Stomach smooth muscle (tissue), 2 donors: Measurements from ENCODE around the gene WDR43.

Experiments
- H3K27ac ChIP-seq: one replicate; pipeline ENCODE4 v1.7.0; 2013; ENCODE audit warnings: mild to moderate bottlenecking, low read length, inconsistent platforms
- H3K27me3 ChIP-seq, 2 donors: one replicate each; pipeline ENCODE4 v1.7.0; 2013; ENCODE audit warnings: low read length in 2 of 2; ENCODE audit not compliant: insufficient read depth in 2 of 2, control insufficient read depth in 1 of 2
- H3K36me3 ChIP-seq, 2 donors: one replicate each; pipeline ENCODE4 v1.7.0; 2013; ENCODE audit warnings: low read length in 2 of 2; ENCODE audit not compliant: control insufficient read depth in 2 of 2, insufficient read depth in 2 of 2
- H3K4me1 ChIP-seq: one replicate; pipeline ENCODE4 v1.7.0; 2013; ENCODE audit warnings: low read length; ENCODE audit not compliant: control insufficient read depth, insufficient read depth
- H3K4me3 ChIP-seq, 2 donors: one replicate each; pipeline ENCODE4 v1.7.0; 2013; ENCODE audit warnings: low read length in 2 of 2
- H3K9ac ChIP-seq, 2 donors: one replicate each; pipeline ENCODE4 v1.7.0; 2013; ENCODE audit warnings: low read length in 2 of 2, mild to moderate bottlenecking in 1 of 2
- H3K9me3 ChIP-seq, 2 donors: one replicate each; pipeline ENCODE4 v1.7.0; 2013; ENCODE audit warnings: low read length in 2 of 2; ENCODE audit not compliant: control insufficient read depth in 2 of 2
- donor health status: healthy.
- donor health status: Pancreatic carcinoma.

Gene WDR43

GRCh38 chr2:28908172-28908571 is 13.7 kb downstream of the WDR43 start:
- no peak overlapping the region for H3K4me3 ChIP-seq
- no peak overlapping the region for H3K27ac ChIP-seq
- no peaks in the 10 kb centered on the region for H3K9me3 ChIP-seq
- no peaks in the 10 kb centered on the region for H3K4me1 ChIP-seq
- H3K9ac ChIP-seq, result no peak overlapping the region
- no peaks in the 10 kb centered on the region for H3K27me3 ChIP-seq
- H3K36me3 ChIP-seq, result peaks cover 19 to 32% of the 10 kb centered on the region in 2 donors

DNA sequence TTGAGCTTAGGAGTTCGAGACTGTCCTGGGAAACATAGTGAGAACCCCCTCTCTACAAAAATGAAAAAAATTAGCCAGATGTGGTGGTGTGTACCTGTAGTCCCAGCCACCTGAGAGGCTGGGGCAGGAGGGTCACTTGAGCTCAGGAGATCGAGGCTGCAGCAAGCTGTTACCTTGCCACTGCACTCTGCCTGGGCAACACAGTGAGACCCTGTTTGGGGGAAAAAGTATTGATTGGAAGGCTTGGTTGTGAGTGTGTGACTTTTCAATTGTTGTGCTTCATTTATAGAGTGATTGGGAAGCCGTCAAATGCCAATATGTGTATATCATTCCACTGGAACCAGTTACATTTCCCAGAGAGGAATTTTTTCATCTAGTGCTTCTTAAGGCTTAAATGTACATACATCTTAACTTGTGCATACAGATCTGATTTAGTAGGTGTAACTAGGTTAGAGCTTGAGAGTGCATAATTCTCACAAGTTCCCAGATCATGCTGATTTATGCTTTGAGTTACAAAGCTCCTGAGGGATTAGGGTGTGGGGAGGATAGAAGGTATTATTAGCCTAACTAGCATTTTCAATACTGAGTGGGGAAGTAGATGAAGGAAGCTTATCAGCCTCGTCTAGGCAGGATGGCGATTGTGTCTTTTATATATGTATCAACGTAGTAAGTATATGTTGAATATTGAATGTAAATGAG is 15.3 kb downstream of the WDR43 start:
- Histone ChIP-seq H3K27ac (no peak overlapping the region), H3K4me1 (no peaks in the 10 kb centered on the region), H3K9me3 (no peaks in the 10 kb centered on the region), H3K9ac (no peak overlapping the region), H3K36me3 (peaks cover 25 to 41% of the 10 kb centered on the region in 2 donors), H3K4me3 (no peak overlapping the region), H3K27me3 (no peaks in the 10 kb centered on the region)

DNA sequence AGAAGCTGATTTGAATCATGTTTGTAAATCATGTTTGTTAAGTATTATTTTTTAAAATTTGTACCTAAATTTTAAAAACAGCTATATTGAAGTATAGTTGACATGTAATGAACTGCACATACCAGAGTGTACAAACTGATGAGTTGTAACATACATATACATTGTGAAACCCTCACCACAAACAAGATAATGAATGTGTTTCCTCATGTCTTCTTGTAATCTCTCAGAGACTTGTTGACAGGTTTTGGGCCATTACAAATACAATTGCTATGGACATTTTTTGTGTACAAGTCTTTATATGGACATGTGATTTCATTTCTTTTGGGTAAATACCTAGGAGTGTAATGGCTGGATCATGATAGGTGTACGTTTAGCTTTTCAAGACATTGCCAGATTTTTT is 21.5 kb downstream of the WDR43 start:
- no peaks in the 10 kb centered on the region for H3K27me3 ChIP-seq
- peaks cover 12 to 16% of the 10 kb centered on the region in 2 donors for H3K36me3 ChIP-seq
- H3K4me3 ChIP-seq, result no peak overlapping the region
- no peak overlapping the region for H3K9ac ChIP-seq
- H3K9me3 ChIP-seq, result no peaks in the 10 kb centered on the region
- no peaks in the 10 kb centered on the region for H3K4me1 ChIP-seq
- no peak overlapping the region for H3K27ac ChIP-seq

DNA sequence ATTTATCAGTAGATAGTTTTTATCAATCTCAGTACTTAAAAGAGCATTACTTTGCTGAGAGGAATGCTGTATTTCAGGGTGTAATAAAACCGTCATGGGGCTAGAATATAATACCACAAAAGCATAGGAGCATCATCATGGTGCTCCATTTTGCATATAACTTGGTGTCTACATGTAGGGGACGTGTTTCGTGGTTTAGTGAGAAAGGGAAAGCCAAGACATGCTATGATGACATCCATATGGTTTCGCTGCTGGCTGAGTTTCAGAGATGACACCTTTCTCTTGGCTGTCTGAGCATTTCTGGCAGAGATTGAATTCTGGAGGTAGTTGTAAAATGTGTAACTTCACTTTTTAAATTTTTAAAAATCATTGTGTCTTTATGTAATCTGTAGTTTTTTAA is 32.4 kb downstream of the WDR43 start:
- Histone ChIP-seq H3K4me3 (no peak overlapping the region), H3K9me3 (no peaks in the 10 kb centered on the region), H3K27me3 (no peaks in the 10 kb centered on the region), H3K9ac (no peak overlapping the region), H3K36me3 (peaks cover 37 to 42% of the 10 kb centered on the region in 2 donors), H3K27ac (no peak overlapping the region), H3K4me1 (no peaks in the 10 kb centered on the region)

- Histone ChIP-seq H3K4me3 (no peak overlapping the region), H3K4me1 (no peaks in the 10 kb centered on the region), H3K9ac (no peak overlapping the region), H3K27me3 (no peaks in the 10 kb centered on the region), H3K27ac (no peak overlapping the region), H3K36me3 (peaks cover 32 to 39% of the 10 kb centered on the region in 2 donors), H3K9me3 (no peaks in the 10 kb centered on the region)
These were observed 33.0 kb downstream of the WDR43 start for GRCh38 chr2:28927469-28927868.

DNA sequence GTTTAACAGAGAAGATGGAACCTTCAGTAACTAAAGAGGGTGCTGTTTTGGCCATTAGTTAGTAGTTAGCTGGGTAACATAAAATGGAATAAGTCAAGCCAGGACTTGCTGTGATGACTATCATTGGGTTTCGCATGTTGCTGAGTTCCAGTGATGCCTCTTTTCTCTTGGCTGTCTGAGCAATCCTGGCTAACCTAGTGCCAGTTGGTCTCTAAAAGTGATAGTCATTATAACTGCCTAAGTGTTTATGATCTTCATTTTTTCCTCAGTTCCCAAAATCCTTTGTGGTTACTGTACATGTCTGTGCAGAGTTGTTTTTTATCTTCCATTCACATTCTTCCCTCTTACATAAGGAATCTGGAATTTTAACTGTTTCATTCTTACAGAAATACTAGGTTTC is 33.4 kb downstream of the WDR43 start:
- peaks cover 28 to 36% of the 10 kb centered on the region in 2 donors for H3K36me3 ChIP-seq
- H3K27me3 ChIP-seq, result no peaks in the 10 kb centered on the region
- H3K4me3 ChIP-seq, result no peak overlapping the region
- no peaks in the 10 kb centered on the region for H3K4me1 ChIP-seq
- no peaks in the 10 kb centered on the region for H3K9me3 ChIP-seq
- no peak overlapping the region for H3K27ac ChIP-seq
- no peak overlapping the region for H3K9ac ChIP-seq

DNA sequence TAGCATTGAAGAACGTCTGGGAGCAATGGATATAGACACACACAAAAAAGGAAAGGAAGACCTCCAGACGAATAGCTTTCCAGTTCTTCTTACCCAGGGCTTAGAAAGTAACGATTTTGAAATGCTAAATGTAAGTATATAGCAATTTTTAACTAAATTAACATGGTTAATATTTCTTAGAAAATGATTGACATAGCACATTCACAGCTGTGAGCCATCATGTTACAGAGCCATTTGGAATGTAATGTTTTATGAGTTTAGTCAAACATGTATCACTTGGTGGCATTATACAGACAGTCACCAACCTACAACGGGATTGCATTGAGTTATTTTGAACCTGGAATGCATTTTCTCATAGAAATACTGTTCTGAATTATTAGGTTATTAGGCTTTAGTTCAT is 35.1 kb downstream of the WDR43 start:
- Histone ChIP-seq H3K9me3 (no peaks in the 10 kb centered on the region), H3K4me3 (no peak overlapping the region), H3K4me1 (no peaks in the 10 kb centered on the region), H3K36me3 (peaks cover 16 to 31% of the 10 kb centered on the region in 2 donors), H3K27me3 (no peaks in the 10 kb centered on the region), H3K9ac (no peak overlapping the region), H3K27ac (no peak overlapping the region)

DNA sequence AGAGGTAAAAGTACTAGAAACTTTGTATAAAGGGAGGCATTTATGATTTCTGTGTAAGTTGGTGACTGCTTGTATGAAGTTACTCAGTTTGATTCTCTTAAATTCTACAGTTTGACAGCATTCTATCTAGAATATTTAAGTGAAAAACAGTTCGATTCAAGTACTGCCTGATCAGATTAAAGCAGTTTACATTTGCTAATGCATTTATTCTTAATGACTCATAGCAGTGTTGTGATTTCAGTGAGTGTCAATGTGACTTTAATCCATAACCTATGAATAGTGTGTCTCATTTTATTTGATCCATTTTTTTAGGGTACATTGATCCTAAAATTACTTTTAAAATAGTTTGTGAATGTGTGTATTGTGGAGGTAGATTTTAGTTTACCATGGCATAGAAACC is 35.7 kb downstream of the WDR43 start:
- Histone ChIP-seq H3K36me3 (peaks cover 20 to 28% of the 10 kb centered on the region in 2 donors), H3K9ac (no peak overlapping the region), H3K27me3 (no peaks in the 10 kb centered on the region), H3K27ac (no peak overlapping the region), H3K9me3 (no peaks in the 10 kb centered on the region), H3K4me3 (no peak overlapping the region), H3K4me1 (no peaks in the 10 kb centered on the region)

GRCh38 chr2:28934769-28935168 is 40.3 kb downstream of the WDR43 start:
- Histone ChIP-seq H3K9me3 (no peaks in the 10 kb centered on the region), H3K4me1 (no peaks in the 10 kb centered on the region), H3K4me3 (no peak overlapping the region), H3K36me3 (peaks cover 19 to 26% of the 10 kb centered on the region in 2 donors), H3K27me3 (no peaks in the 10 kb centered on the region), H3K9ac (no peak overlapping the region), H3K27ac (no peak overlapping the region)

DNA sequence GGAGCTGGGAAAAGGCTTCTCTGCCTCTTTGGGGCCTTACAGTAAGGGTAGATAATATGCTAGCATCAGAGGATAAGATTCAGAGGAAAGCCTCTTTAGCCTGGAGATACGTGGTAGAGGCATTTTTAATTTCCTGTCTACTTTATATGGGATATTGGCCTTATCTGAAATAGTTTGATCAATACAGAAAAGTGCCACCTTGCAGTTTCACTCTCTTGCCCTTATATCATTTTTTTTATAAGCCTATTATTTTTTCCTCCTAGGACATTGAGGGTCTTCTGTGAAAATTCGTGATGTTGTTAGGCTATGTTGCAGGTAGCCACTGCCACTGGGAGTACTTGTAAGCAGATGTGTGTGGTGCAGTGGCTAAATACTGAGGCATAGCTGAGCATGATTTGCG is 46.5 kb downstream of the WDR43 start:
- H3K27ac ChIP-seq, result no peak overlapping the region
- no peak overlapping the region for H3K4me3 ChIP-seq
- no peaks in the 10 kb centered on the region for H3K4me1 ChIP-seq
- no peaks in the 10 kb centered on the region for H3K27me3 ChIP-seq
- no peaks in the 10 kb centered on the region for H3K9me3 ChIP-seq
- peaks cover 35 to 36% of the 10 kb centered on the region in 2 donors for H3K36me3 ChIP-seq
- H3K9ac ChIP-seq, result no peak overlapping the region

- no peak overlapping the region for H3K9ac ChIP-seq
- H3K36me3 ChIP-seq, result peaks cover 36 to 46% of the 10 kb centered on the region in 2 donors
- H3K9me3 ChIP-seq, result peaks cover 0 to 4% of the 10 kb centered on the region in 2 donors
- H3K27ac ChIP-seq, result no peak overlapping the region
- no peaks in the 10 kb centered on the region for H3K27me3 ChIP-seq
- H3K4me3 ChIP-seq, result no peak overlapping the region
- H3K4me1 ChIP-seq, result no peaks in the 10 kb centered on the region
These were observed 50.2 kb downstream of the WDR43 start for GRCh38 chr2:28944535-28945248.
